ENCODE measurements around the gene ZNF292. TPM values are rescaled to one million over a fixed set of nuclear protein-coding genes. Genes with fewer than 3 reads are reported as not detected.

ZNF292 gene
- total and polyA plus RNA-seq, 2 donors (not counting 1 experiment from before 2014, with no cell fraction given), result 14.3 to 23.6 TPM

DNA sequence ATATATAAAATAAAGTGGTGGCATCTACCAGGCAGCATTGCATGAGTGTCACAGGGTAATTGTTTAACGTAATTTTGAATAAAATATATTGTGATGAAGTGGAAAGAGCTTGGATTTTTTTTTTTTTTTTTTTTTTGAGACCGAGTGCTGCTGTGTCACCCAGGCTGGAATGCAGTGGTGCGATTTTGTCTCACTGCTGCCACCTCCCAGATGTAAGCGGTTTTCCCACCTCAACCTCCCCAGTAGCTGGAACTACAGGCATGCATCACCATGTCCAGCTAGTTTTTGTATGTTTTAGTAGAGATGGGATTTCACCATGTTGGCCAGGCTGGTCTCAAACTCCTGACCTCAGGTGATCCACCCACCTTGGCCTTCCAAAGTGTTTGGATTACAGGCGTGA lies 85.9 kb downstream of the ZNF292 start:
- H3K4me2 ChIP-seq (ENCODE audit: extremely low read depth, insufficient read depth, low read length), result no peak overlapping the region
- no peaks in the 10 kb centered on the region for H3K36me3 ChIP-seq (ENCODE audit: control insufficient read depth, insufficient read depth, low read length)
- H3K27me3 ChIP-seq (ENCODE audit: control insufficient read depth, insufficient read depth, low read length), result no peaks in the 10 kb centered on the region
- no peak overlapping the region for H3K27ac ChIP-seq (ENCODE audit: insufficient read depth, low read length)
- H3K4me3 ChIP-seq (replicated peaks in 1 of 4; ENCODE audit: control extremely low read depth in 1 of 4, insufficient read depth in 1 of 4, low read depth in 3 of 4, low read length in 4 of 4), result no peak overlapping the region
- no peaks in the 10 kb centered on the region for H3K79me2 ChIP-seq (ENCODE audit: control insufficient read depth, insufficient read depth, low read length)
- DNase-seq (ENCODE audit: low read depth in 2 of 2), result no peak
- H3K9ac ChIP-seq (ENCODE audit: insufficient read depth, low read length), result no peak overlapping the region
- H2AFZ ChIP-seq (ENCODE audit: low read length), result no peak overlapping the region
- H3K4me1 ChIP-seq (ENCODE audit: control insufficient read depth, extremely low read depth, insufficient read depth, low read length), result no peaks in the 10 kb centered on the region
- H3K9me3 ChIP-seq (ENCODE audit: control insufficient read depth, insufficient read depth, low read depth, low read length), result no peaks in the 10 kb centered on the region
- TF ChIP-seq CTCF (conservative IDR thresholded peaks at IDR 0.05 in 1 of 2, IDR thresholded peaks at IDR 0.05 in 1 of 2; ENCODE audit: low read depth in 1 of 2, low read length in 2 of 2), result no peak
- TF ChIP-seq EZH2 (IDR thresholded peaks at IDR 0.05; ENCODE audit: low read length, missing control alignments), result no peak
- no peaks in the 10 kb centered on the region for H4K20me1 ChIP-seq (ENCODE audit: control insufficient read depth, extremely low read depth, insufficient read depth, low read length)

DNA sequence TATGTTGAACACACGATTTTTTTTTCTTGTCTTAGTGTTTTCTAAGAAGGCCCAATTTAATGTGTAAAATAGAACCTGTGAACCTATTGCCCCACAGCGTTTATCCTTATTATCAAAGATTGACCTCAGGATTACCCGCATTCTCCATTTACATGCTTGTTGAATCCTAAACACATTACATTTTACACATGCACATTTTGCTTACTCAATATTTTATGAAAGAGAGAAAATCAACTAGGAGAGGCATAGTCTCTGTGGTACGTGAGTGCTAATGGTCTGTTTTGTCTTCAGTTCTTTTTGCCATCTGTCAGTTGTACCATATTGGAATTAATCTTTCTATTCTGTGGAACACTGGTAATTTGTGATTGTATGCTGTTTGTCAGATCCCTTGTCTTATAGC lies 86.9 kb downstream of the ZNF292 start:
- H2AFZ ChIP-seq (ENCODE audit: low read length), result no peak overlapping the region
- no peaks in the 10 kb centered on the region for H3K27me3 ChIP-seq (ENCODE audit: control insufficient read depth, insufficient read depth, low read length)
- H3K36me3 ChIP-seq (ENCODE audit: control insufficient read depth, insufficient read depth, low read length), result no peaks in the 10 kb centered on the region
- no peak overlapping the region for H3K27ac ChIP-seq (ENCODE audit: insufficient read depth, low read length)
- H3K9me3 ChIP-seq (ENCODE audit: control insufficient read depth, insufficient read depth, low read depth, low read length), result no peaks in the 10 kb centered on the region
- no peak overlapping the region for H3K4me3 ChIP-seq (replicated peaks in 1 of 4; ENCODE audit: control extremely low read depth in 1 of 4, insufficient read depth in 1 of 4, low read depth in 3 of 4, low read length in 4 of 4)
- TF ChIP-seq EZH2 (IDR thresholded peaks at IDR 0.05; ENCODE audit: low read length, missing control alignments) (no peak), CTCF (conservative IDR thresholded peaks at IDR 0.05 in 1 of 2, IDR thresholded peaks at IDR 0.05 in 1 of 2; ENCODE audit: low read depth in 1 of 2, low read length in 2 of 2) (no peak)
- H3K9ac ChIP-seq (ENCODE audit: insufficient read depth, low read length), result no peak overlapping the region
- H3K4me1 ChIP-seq (ENCODE audit: control insufficient read depth, extremely low read depth, insufficient read depth, low read length), result no peaks in the 10 kb centered on the region
- no peak overlapping the region for H3K4me2 ChIP-seq (ENCODE audit: extremely low read depth, insufficient read depth, low read length)
- no peak for DNase-seq (ENCODE audit: low read depth in 2 of 2)
- no peaks in the 10 kb centered on the region for H4K20me1 ChIP-seq (ENCODE audit: control insufficient read depth, extremely low read depth, insufficient read depth, low read length)
- H3K79me2 ChIP-seq (ENCODE audit: control insufficient read depth, insufficient read depth, low read length), result no peaks in the 10 kb centered on the region

DNA sequence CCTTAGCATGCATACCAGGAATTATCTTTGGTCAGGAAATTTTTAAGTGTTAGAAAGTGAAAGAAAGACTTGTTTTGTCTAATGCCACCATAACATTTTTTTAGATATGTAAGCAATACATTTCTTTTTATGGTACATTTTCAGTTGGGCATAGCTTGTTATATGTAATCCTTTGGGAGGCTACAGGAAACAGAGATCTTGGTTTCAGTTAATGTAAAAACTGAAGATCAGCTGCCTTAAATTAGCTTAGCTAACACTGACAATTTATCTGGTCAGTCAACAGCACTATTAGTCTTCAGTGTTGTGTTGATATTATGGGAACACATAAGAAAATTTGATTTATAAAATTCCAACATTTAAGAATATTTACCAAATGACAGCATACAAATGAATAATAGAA lies 88.4 kb downstream of the ZNF292 start:
- no peak overlapping the region for H3K4me2 ChIP-seq (ENCODE audit: extremely low read depth, insufficient read depth, low read length)
- no peaks in the 10 kb centered on the region for H3K36me3 ChIP-seq (ENCODE audit: control insufficient read depth, insufficient read depth, low read length)
- no peak for DNase-seq (ENCODE audit: low read depth in 2 of 2)
- no peak overlapping the region for H3K4me3 ChIP-seq (replicated peaks in 1 of 4; ENCODE audit: control extremely low read depth in 1 of 4, insufficient read depth in 1 of 4, low read depth in 3 of 4, low read length in 4 of 4)
- H3K27ac ChIP-seq (ENCODE audit: insufficient read depth, low read length), result no peak overlapping the region
- H3K4me1 ChIP-seq (ENCODE audit: control insufficient read depth, extremely low read depth, insufficient read depth, low read length), result no peaks in the 10 kb centered on the region
- H3K9ac ChIP-seq (ENCODE audit: insufficient read depth, low read length), result no peak overlapping the region
- H3K27me3 ChIP-seq (ENCODE audit: control insufficient read depth, insufficient read depth, low read length), result no peaks in the 10 kb centered on the region
- H3K9me3 ChIP-seq (ENCODE audit: control insufficient read depth, insufficient read depth, low read depth, low read length), result no peaks in the 10 kb centered on the region
- H2AFZ ChIP-seq (ENCODE audit: low read length), result no peak overlapping the region
- TF ChIP-seq CTCF (conservative IDR thresholded peaks at IDR 0.05 in 1 of 2, IDR thresholded peaks at IDR 0.05 in 1 of 2; ENCODE audit: low read depth in 1 of 2, low read length in 2 of 2), result no peak
- no peak for TF ChIP-seq EZH2 (IDR thresholded peaks at IDR 0.05; ENCODE audit: low read length, missing control alignments)
- no peaks in the 10 kb centered on the region for H3K79me2 ChIP-seq (ENCODE audit: control insufficient read depth, insufficient read depth, low read length)
- H4K20me1 ChIP-seq (ENCODE audit: control insufficient read depth, extremely low read depth, insufficient read depth, low read length), result no peaks in the 10 kb centered on the region
